AG10803 (cell line): Measurements from ENCODE around the gene MAFG.

ENCODE experiments used
- DNase-seq: peaks from one replicate; pipeline ENCODE4 v3.0.0; 2010; ENCODE audit warnings: low read depth
- H3K4me3 ChIP-seq: 2 replicates; pipeline ENCODE4 v1.5.1; 2011; ENCODE audit warnings: mild to moderate bottlenecking, low read length, control low read depth
- TF ChIP-seq, protein P1 (sequence below): conservative IDR thresholded peaks from 2 replicates; pipeline ENCODE4 v1.5.1; 2011; ENCODE audit warnings: mild to moderate bottlenecking, low read length, control low read depth, inconsistent platforms

Gene MAFG

DNA sequence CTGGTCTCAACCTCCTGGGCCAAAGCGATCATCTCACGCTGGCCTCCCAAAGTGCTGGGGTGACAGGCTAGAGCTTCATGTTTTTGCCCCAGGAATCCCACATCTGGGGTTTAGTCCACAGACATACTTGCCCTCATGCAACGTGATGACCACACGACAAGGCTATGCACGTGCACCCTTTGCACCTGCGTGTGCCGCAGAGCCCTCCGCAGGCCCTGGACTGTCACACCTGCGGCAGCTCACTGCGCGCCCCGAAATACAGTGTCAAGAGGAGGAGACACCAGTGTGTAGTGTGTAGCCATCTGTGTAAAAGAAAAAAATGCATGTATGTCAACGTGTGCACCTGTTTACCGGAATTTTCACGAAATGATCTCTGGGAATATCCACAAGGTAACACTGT is 23.0 kb upstream of the MAFG start:
- no peak for DNase-seq
- TF ChIP-seq, protein P1, sequence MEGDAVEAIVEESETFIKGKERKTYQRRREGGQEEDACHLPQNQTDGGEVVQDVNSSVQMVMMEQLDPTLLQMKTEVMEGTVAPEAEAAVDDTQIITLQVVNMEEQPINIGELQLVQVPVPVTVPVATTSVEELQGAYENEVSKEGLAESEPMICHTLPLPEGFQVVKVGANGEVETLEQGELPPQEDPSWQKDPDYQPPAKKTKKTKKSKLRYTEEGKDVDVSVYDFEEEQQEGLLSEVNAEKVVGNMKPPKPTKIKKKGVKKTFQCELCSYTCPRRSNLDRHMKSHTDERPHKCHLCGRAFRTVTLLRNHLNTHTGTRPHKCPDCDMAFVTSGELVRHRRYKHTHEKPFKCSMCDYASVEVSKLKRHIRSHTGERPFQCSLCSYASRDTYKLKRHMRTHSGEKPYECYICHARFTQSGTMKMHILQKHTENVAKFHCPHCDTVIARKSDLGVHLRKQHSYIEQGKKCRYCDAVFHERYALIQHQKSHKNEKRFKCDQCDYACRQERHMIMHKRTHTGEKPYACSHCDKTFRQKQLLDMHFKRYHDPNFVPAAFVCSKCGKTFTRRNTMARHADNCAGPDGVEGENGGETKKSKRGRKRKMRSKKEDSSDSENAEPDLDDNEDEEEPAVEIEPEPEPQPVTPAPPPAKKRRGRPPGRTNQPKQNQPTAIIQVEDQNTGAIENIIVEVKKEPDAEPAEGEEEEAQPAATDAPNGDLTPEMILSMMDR = no peak
- H3K4me3 ChIP-seq = no peak overlapping the region

DNA sequence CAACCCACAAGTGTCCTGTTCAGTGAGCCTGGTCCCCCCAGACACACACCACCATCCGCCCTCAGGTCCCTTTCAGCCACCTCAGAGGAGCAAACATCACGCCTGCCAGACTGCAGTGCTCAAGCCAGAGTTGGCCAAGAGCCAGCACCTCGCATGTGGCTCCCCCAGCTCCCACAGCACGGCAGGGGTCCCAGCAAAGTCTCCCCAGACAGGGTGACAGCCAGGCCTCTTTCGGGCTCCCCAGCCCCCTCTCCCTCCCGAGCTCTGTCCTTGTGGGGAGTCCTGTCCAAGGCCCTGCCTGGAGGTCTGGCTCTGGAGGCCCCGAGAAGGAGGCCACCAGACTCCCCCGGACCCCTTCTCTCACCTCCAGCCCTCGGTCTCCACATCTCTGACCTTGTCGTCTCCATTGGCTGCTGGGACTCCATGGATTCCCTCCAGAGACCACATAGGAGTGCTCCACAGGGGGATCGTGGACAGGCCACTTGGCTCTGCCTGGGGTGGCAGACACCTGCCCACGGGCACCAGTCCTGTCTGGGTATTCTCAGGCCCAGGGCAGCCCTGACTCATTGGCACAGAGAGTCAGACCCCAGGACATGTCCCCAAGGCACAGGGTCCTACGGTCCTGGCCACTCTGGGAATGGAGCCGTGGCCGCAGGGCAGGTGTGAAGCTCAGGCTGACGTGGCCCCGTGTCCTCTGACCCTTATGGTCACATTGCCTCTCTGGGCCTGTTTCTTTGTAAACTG is 21.3 kb upstream of the MAFG start:
- no peak overlapping the region for H3K4me3 ChIP-seq
- DNase-seq = no peak
- TF ChIP-seq, protein P1 = no peak

DNA sequence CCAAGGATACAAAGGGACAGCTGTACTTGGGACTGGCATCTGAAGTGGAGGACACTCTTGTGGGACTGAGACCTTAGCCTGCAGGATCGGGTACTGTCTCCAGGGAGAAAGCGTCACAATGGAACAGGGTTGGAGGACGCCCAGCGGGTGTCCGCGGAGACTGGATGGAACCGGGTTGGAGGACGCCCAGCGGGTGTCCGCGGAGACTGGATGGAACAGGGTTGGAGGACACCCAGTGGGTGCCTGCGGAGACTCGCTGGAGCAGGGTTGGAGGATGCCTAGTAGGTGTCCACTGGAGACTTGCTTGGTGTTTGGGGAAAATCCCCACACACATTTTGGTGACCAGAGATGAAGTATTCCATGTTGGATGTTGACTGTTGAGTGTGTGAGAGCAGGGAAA is 19.7 kb upstream of the MAFG start, which contains the start of gene MYADML2:
Gene MYADML2 (minus strand): TSS at position 45 of the 400 bp plus-strand sequence. CDS start 5,492 bp downstream, outside the sequence.
- no peak within 1 kb of the TSS for H3K4me3 ChIP-seq
- TF ChIP-seq, protein P1 = no peak
- DNase-seq = no peak

DNA sequence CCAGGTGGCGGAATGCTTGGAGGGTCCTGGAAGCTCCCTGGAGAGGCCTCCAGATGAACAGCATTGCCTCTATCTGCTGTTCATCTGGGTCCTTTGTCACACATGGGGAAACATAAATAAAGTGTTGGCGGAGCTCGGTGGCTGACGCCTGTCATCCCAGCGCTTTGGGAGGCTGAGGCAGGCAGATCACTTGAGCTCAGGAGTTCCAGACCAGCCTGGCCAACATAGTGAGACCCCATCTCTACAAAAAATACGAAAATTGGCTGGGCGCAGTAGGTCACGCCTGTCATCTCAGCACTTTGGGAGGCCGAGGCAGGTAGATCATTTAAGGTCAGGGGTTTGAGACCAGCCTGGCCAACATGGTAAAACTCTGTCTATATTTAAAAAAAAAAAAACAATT is 17.3 kb upstream of the MAFG start:
- no peak for DNase-seq
- TF ChIP-seq, protein P1 = no peak
- H3K4me3 ChIP-seq = no peak overlapping the region

DNA sequence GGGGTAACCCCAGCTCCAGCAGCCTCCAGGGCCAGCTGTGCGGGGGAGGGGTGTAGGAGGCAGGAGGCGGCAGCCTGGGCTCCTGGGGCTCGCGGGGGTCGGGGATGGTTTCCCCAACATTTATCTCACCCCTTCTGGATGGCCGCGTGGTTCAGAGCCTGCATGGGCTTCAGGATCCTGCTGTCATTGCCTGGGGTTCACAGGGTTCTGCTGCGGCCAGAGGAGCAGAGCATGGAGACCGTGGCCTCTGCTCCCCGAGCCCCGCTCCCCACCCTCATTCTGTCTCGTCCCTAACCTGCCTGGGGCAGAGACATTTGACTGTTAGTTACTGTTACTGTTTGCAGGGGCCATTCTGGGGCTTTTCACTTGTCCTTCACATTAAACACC is 14.6 kb upstream of the MAFG start:
- no peak overlapping the region for H3K4me3 ChIP-seq
- no peak for DNase-seq
- TF ChIP-seq, protein P1 = no peak

DNA sequence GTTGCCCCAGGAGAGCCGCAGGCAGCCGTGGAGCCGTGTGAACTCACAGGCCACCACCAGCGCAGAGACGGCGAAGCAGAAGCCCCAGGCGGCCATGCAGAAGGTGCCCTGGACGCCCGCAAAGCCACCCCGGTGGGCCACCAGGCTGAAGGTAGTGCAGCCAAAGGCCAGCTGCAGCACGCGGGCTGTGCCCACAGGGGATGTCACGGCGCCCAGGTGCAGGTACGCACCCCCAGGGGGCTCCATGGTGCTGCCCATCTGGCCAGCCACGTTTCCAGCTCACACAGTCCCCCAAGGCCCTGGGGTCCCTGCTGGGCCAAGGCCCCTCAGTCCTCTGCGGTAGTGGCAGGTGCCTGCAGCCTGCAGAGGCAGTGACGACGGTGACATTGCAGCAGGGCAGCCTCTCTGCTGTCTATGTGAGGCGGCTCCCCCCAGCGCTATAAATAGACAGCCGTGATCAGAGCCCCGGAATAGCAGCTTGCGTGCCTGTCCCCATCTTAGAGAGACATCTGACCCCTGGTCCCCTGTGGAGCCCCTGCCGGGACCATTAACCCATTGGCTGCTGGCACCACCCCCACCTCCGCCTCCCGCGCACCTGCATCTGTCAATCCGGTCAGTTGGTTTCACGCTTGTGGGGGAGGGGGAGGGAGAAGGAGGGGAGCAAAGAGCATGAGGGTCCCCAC is 14.1 kb upstream of the MAFG start:
- TF ChIP-seq, protein P1 = no peak
- no peak for DNase-seq
- H3K4me3 ChIP-seq = no peak overlapping the region
